K562 (cell line): ENCODE data around the gene MID1IP1. TPM values are rescaled to one million over a fixed set of nuclear protein-coding genes. Genes with fewer than 3 reads are reported as not detected.

Source experiments
- ARNT ChIP-seq, 2 experiments: fragments of 450-650 bp; IDR thresholded peaks; 2 replicates each; pipeline ENCODE4 v1.6.1; 2016; ENCODE audit warnings: mild to moderate bottlenecking in 1 of 2
- CGGBP1 ChIP-seq: fragments of 250-450 bp; sonication (Bioruptor Pico); IDR thresholded peaks from 2 replicates; pipeline ENCODE4 v1.9.0; 2021; ENCODE audit warnings: mild to moderate bottlenecking
- ETS2 ChIP-seq: IDR thresholded peaks from 2 replicates; pipeline ENCODE4 v1.6.1; 2016; ENCODE audit warnings: borderline replicate concordance, missing genetic modification characterization, mild to moderate bottlenecking, moderate library complexity, missing compliant biosample characterization; ENCODE audit not compliant: poor library complexity, severe bottlenecking
- HES1 ChIP-seq: fragments of 450-650 bp; IDR thresholded peaks from 2 replicates; pipeline ENCODE4 v1.6.1; 2016; ENCODE audit warnings: low read depth, mild to moderate bottlenecking, moderate library complexity
- IRF2 ChIP-seq: sonication (generic); formaldehyde crosslinking; IDR thresholded peaks from 2 replicates; pipeline ENCODE4 v1.8.1; 2022; ENCODE audit warnings: mild to moderate bottlenecking, missing genetic modification reagents
- KDM5B ChIP-seq: fragments of 200-600 bp; sonication (generic); IDR thresholded peaks from 2 replicates; pipeline ENCODE4 v1.6.1; 2012; ENCODE audit warnings: low read depth, mild to moderate bottlenecking, moderate library complexity, low read length, control low read depth, inconsistent platforms; ENCODE audit not compliant: insufficient replicate concordance
- MXI1 ChIP-seq: IDR thresholded peaks from 2 replicates; pipeline ENCODE4 v1.6.1; 2011; ENCODE audit warnings: low read depth, mild to moderate bottlenecking, improper control_type of control experiment, low read length
- NCOR1 ChIP-seq: fragments of 450-650 bp; IDR thresholded peaks from 2 replicates; pipeline ENCODE4 v1.6.1; 2016; ENCODE audit warnings: mild to moderate bottlenecking, moderate library complexity
- OTX1 ChIP-seq: fragments of 450-650 bp; formaldehyde crosslinking; IDR thresholded peaks from 2 replicates; pipeline ENCODE4 v1.4.0; 2022; ENCODE audit warnings: mild to moderate bottlenecking
- YY1 ChIP-seq, 3 experiments: IDR thresholded peaks; 2 replicates each; pipeline ENCODE4 v1.6.1; 2011; ENCODE audit warnings: low read length in 2 of 3, mild to moderate bottlenecking in 2 of 3, moderate library complexity in 2 of 3, borderline replicate concordance in 1 of 3, control low read depth in 1 of 3, low read depth in 1 of 3; ENCODE audit not compliant: insufficient read depth in 3 of 3, insufficient replicate concordance in 2 of 3, control insufficient read depth in 1 of 3, insufficient read length in 1 of 3; ENCODE audit errors: extremely low read depth in 1 of 3
- ZBTB49 ChIP-seq: sonication (generic); formaldehyde crosslinking; IDR thresholded peaks from 2 replicates; pipeline ENCODE4 v1.8.0; 2022; ENCODE audit warnings: missing genetic modification reagents, mild to moderate bottlenecking, borderline replicate concordance
- ZNF174 ChIP-seq: fragments of 250-450 bp; sonication (Bioruptor Pico); IDR thresholded peaks from 2 replicates; pipeline ENCODE4 v1.4.0; 2020; ENCODE audit warnings: mild to moderate bottlenecking
- ZNF197 ChIP-seq: fragments of 200-800 bp; sonication (Bioruptor generic); IDR thresholded peaks from 2 replicates; pipeline ENCODE4 v1.6.1; 2016; ENCODE audit warnings: low read depth, missing genetic modification characterization, missing compliant biosample characterization
- polyA plus RNA-seq, 8 experiments: library from polyadenylated mRNA; depleted of rRNA in 4 of 8; stranded (reverse) in 5 of 8; unstranded in 3 of 8; fragments of >200 nt; fragmentation: Nextera tagmentation in 2 of 8; fragmentation: Illumina TruSeq in 1 of 8; extraction: Ambion mirVana in 2 of 8; extraction: Trizol in 1 of 8; gene quantifications; 2 replicates each; pipeline versions ENCODE4 v1.2.1 to v1.2.3, GENCODE V29; 2011 to 2014; ENCODE audit warnings: inconsistent platforms in 1 of 8, missing spikeins in 1 of 8
- total RNA-seq, 7 experiments: library from RNA; depleted of rRNA in 6 of 7; stranded (reverse); fragments of >200 nt in 6 of 7; fragmentation: Illumina TruSeq in 2 of 7; extraction: Trizol in 2 of 7; gene quantifications; 2 replicates each; pipeline versions ENCODE4 v1.2.1 to v1.2.3, GENCODE V29; 2011 to 2021; ENCODE audit warnings: low replicate concordance in 1 of 7
- TF ChIP-seq, protein P1 (sequence below): fragments of 200-800 bp; sonication (Bioruptor generic); IDR thresholded peaks from 2 replicates; pipeline ENCODE4 v1.6.1; 2017; ENCODE audit warnings: missing genetic modification characterization, missing compliant biosample characterization
- TF ChIP-seq, protein P2 (sequence below): sonication (generic); formaldehyde crosslinking; IDR thresholded peaks from 2 replicates; pipeline ENCODE4 v1.8.0; 2022; ENCODE audit warnings: mild to moderate bottlenecking, missing genetic modification reagents
- TF ChIP-seq, protein P3 (sequence below): sonication (generic); formaldehyde crosslinking; IDR thresholded peaks from 2 replicates; pipeline ENCODE4 v1.8.0; 2023; ENCODE audit warnings: mild to moderate bottlenecking, missing genetic modification reagents

The MID1IP1 gene
- total and polyA plus RNA-seq, 9 of the 15 experiments (the other 6 are each of a cell fraction or from before 2014, with no cell fraction given): 0.51 to 102 (median 27.5) TPM

DNA sequence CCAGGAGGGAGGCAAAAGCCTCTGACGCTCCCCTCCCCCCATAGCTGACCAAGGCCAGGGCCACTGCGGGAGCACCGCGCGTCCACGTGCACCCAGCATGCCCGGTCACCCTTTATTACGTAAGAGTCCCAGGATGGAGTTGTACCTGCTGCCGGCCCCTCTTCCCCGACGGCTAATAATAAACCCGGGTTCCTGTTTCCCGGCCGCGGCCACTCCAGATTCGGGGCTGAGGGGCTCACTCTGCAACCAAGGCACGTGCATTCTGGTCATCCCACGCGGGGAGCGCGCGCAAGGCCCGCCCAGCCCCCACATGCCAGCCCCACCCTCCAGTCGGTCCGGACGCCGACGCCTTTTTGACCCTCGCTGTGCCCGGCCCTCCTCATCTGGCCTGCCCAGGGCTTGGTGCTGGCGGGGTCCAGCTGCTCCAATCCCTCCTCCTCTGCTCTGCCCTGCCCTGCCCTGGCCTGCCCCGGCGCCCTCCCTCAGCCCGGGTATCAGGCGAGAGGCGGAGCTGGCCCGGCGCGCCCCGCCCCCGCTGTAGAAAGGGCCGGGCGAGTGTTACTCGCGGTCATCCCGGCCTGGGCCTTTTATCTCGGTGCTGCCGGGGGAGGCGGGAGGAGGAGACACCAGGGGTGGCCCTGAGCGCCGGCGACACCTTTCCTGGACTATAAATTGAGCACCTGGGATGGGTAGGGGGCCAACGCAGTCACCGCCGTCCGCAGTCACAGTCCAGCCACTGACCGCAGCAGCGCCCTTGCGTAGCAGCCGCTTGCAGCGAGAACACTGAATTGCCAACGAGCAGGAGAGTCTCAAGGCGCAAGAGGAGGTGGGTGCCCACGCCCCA, 2.6 kb downstream of the MID1IP1 start (continued):
- TF ChIP-seq, protein P1, sequence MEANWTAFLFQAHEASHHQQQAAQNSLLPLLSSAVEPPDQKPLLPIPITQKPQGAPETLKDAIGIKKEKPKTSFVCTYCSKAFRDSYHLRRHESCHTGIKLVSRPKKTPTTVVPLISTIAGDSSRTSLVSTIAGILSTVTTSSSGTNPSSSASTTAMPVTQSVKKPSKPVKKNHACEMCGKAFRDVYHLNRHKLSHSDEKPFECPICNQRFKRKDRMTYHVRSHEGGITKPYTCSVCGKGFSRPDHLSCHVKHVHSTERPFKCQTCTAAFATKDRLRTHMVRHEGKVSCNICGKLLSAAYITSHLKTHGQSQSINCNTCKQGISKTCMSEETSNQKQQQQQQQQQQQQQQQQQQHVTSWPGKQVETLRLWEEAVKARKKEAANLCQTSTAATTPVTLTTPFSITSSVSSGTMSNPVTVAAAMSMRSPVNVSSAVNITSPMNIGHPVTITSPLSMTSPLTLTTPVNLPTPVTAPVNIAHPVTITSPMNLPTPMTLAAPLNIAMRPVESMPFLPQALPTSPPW (CRISPR knock-in tag): peak; percentile 87
- TF ChIP-seq, protein P2, sequence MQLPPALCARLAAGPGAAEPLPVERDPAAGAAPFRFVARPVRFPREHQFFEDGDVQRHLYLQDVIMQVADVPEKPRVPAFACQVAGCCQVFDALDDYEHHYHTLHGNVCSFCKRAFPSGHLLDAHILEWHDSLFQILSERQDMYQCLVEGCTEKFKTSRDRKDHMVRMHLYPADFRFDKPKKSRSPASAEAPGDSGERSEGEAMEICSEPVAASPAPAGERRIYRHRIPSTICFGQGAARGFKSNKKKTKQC (CRISPR knock-in tag): no peak
- TF ChIP-seq OTX1 (CRISPR knock-in tag) (no peak), HES1 (peak; percentile 91), ZNF174 (CRISPR knock-in tag) (no peak), YY1 (IDR thresholded peaks at IDR 0.05; ENCODE audit: borderline replicate concordance in 1 of 3, control insufficient read depth in 1 of 3, extremely low read depth in 1 of 3, insufficient read depth in 3 of 3, insufficient read length in 1 of 3, insufficient replicate concordance in 2 of 3, low read depth in 1 of 3, low read length in 2 of 3) (no peak), ARNT (IDR thresholded peaks at IDR 0.05) (no peak), MXI1 (peak; percentile 41; the same call in 1 of the 2 replicates), NCOR1 (peak; percentile 77), IRF2 (CRISPR knock-in tag) (no peak), ZNF197 (no peak; the same call in 1 of the 2 replicates), CGGBP1 (CRISPR knock-in tag) (no peak), ZBTB49 (CRISPR knock-in tag) (no peak), ETS2 (no peak), KDM5B (peak; percentile 88)
- TF ChIP-seq, protein P3, sequence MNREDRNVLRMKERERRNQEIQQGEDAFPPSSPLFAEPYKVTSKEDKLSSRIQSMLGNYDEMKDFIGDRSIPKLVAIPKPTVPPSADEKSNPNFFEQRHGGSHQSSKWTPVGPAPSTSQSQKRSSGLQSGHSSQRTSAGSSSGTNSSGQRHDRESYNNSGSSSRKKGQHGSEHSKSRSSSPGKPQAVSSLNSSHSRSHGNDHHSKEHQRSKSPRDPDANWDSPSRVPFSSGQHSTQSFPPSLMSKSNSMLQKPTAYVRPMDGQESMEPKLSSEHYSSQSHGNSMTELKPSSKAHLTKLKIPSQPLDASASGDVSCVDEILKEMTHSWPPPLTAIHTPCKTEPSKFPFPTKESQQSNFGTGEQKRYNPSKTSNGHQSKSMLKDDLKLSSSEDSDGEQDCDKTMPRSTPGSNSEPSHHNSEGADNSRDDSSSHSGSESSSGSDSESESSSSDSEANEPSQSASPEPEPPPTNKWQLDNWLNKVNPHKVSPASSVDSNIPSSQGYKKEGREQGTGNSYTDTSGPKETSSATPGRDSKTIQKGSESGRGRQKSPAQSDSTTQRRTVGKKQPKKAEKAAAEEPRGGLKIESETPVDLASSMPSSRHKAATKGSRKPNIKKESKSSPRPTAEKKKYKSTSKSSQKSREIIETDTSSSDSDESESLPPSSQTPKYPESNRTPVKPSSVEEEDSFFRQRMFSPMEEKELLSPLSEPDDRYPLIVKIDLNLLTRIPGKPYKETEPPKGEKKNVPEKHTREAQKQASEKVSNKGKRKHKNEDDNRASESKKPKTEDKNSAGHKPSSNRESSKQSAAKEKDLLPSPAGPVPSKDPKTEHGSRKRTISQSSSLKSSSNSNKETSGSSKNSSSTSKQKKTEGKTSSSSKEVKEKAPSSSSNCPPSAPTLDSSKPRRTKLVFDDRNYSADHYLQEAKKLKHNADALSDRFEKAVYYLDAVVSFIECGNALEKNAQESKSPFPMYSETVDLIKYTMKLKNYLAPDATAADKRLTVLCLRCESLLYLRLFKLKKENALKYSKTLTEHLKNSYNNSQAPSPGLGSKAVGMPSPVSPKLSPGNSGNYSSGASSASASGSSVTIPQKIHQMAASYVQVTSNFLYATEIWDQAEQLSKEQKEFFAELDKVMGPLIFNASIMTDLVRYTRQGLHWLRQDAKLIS: no peak
